Suppressor macrophage treated with lipopolysaccharide for 4 hours (primary cell): ENCODE data around the gene TMEM89.

Experiments
- DNase-seq: peaks from one replicate; pipeline ENCODE4 v3.0.0-alpha.2; 2020

Gene TMEM89

DNA sequence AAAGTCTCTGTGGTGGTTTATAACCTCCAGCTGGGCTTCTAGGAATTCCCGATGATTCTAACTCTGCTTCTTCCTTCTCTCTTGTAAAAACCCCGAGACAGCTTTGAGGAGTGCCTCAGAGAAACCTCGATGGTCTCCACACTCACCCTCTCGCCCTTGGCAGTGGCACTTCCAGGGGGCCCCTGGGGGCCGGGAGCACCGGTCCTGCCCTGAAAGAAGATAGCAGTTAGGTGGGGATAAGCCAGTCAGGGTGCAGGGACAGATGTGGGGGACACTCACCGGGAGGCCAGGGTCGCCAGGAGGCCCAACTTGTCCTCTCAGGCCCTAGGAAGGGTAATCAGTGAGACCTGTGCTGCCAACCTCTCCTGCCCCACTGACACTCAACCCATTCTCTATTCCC lies 36.2 kb downstream of the TMEM89 start:
- DNase-seq, result no peak

- no peak for DNase-seq
These were observed 36.7 kb downstream of the TMEM89 start for GRCh38 chr3:48584836-48585235.

- DNase-seq, result no peak
These were observed 39.7 kb downstream of the TMEM89 start for GRCh38 chr3:48581621-48582481.

DNA sequence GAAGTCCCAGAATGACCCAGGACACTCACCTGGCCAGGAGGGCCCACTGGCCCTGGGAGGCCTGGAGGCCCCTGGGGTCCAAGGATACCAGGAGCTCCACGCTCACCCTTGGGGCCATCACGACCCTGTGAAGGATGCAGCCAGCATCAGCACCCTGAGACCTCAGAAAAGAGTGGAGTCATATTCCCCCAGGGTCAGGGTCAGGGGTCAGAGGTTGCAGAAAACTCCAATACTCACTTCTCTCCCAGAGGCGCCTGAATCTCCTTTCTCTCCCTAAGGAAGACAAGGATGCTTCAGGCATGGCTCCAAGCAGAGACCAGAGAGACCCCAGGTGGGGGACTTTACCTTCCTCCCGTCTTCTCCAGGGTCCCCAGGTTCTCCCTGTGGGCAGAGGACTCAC lies 44.9 kb downstream of the TMEM89 start:
- DNase-seq, result no peak

- no peak for DNase-seq
These were observed 46.2 kb downstream of the TMEM89 start for GRCh38 chr3:48575366-48575765.

DNA sequence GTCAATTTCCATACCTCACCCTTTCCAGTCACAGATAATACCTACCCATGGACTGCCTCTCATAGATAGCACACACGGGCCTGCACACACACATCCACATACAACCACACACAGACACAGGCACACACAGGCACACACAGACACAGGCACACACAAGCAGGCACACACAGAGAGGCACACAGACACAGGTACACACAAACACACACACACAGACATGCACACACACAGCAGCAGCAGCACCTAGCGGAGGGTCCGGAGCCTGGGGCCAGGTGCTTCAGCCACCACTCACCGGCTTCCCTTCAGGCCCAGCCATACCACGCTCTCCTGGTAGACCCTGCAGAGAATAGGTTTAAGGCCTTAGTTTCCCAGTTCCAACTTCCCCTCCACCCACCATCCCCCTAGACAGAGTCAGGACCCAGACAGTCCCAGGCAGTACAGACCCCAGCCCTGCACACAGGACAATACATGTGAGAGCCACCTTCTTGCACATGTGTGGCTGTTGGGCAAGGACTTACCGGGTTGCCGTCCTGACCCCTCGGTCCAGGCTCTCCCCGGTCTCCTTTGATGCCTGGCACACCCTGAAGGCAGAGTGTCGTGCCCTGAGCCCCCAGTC lies 47.5 kb downstream of the TMEM89 start:
- no peak for DNase-seq

- no peak for DNase-seq
These were observed 49.1 kb downstream of the TMEM89 start for GRCh38 chr3:48572517-48572916.

DNA sequence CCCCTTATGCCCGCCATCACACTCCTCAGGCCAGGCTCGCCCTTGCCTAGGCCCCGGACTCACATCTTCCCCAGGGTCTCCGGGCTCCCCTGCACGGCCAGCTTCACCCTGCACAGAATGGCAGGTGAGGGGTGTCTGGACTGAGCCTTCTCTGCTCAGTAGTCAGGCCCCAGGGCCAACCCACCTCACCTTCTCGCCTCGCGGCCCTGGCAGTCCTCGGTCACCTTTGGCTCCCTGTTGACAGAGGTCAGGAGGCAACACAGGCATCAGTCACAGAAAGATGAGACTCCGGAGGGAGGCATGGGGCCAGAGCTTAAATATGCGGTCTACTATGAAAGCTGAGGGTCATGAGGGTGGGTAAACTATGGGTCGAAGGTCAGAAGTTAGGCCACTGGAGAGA lies 49.6 kb downstream of the TMEM89 start:
- no peak for DNase-seq
